H1 (cell line): Measurements from ENCODE around the gene ATG16L1. TPM values are rescaled to one million over a fixed set of nuclear protein-coding genes. Genes with fewer than 3 reads are reported as not detected.

Experiments used
- HDAC6 ChIP-seq: IDR thresholded peaks from one replicate; pipeline ENCODE4 v1.7.1; 2012; ENCODE audit warnings: low read depth, mild to moderate bottlenecking, inconsistent platforms, low read length, moderate library complexity
- MAFK ChIP-seq: IDR thresholded peaks from 2 replicates; pipeline ENCODE4 v1.6.1; 2012; ENCODE audit warnings: low read depth, mild to moderate bottlenecking, improper control_type of control experiment, low read length
- TCF12 ChIP-seq: IDR thresholded peaks from 2 replicates; pipeline ENCODE4 v1.6.1; 2011; ENCODE audit warnings: low read depth, mild to moderate bottlenecking, low read length
- polyA plus RNA-seq, 7 experiments: library from polyadenylated mRNA; depleted of rRNA in 3 of 7; stranded (reverse) in 5 of 7; unstranded in 2 of 7; fragments of >200 nt in 5 of 7; fragments of 200-250 nt in 2 of 7; gene quantifications; 1 replicate in 5 of 7; 2 replicates in 1 of 7; 4 replicates in 1 of 7; pipeline versions ENCODE4 v1.2.1 to v1.2.3, GENCODE V29; 2011 to 2013; ENCODE audit warnings: missing spikeins in 2 of 7, mixed read lengths in 2 of 7
- total RNA-seq: library from RNA; stranded (reverse); fragmentation: NEBNext Ultra II Directional; extraction: Animal tissue kit (Norgen Biotek cat#: 25700); gene quantifications from 2 replicates; pipeline ENCODE4 v1.2.1, GENCODE V29; 2021

Gene ATG16L1
- total and polyA plus RNA-seq, 2 of the 8 experiments (the other 6 are each of a cell fraction or from before 2014, with no cell fraction given), result 18.3 to 31.0 TPM

GRCh38 chr2:233213975-233214374 lies 37.5 kb upstream of the ATG16L1 start (continued):
- TF ChIP-seq HDAC6, result no peak
- no peak for TF ChIP-seq MAFK
- no peak for TF ChIP-seq TCF12
